ENCODE measurements around the gene MYO3B. TPM values are rescaled to one million over a fixed set of nuclear protein-coding genes. Genes with fewer than 3 reads are reported as not detected.

MYO3B gene
- total and polyA plus RNA-seq, 2 donors = 0.64 to 0.71 TPM

DNA sequence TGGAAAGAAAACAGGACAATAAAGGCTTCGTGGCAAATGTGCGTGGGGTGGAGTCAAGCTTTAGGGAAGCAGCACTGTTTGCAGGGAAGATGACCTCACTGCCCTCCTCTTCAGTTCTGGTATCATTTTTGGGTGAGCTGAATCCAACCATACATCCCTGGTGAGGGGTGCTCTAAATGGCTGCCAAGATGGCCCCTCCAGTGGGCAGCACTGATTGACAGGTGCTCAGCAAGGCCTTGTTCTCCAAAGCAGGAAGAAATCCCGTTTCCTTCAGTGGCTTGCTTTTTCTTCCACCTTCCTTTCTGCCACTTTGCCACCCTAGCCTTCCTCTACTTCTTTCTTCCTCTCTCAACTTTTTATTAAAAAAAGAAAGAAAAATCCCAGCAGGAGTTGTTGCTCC lies 404.4 kb downstream of the MYO3B start:
- Histone ChIP-seq H3K27ac (ENCODE audit: low read depth in 1 of 2, low read length in 1 of 2) (no peak overlapping the region), H3K36me3 (ENCODE audit: control insufficient read depth in 2 of 2, insufficient read depth in 2 of 2, low read length in 1 of 2) (no peaks in the 10 kb centered on the region), H3K27me3 (ENCODE audit: control insufficient read depth in 2 of 2, insufficient read depth in 1 of 2, low read length in 1 of 2) (no peaks in the 10 kb centered on the region), H3K9me3 (ENCODE audit: control insufficient read depth in 2 of 2, insufficient read depth in 1 of 2, low read length in 1 of 2) (no peaks in the 10 kb centered on the region), H3K4me3 (ENCODE audit: low read length in 2 of 2) (no peak overlapping the region), H3K4me1 (ENCODE audit: control insufficient read depth in 2 of 2, insufficient read depth in 2 of 2, low read length in 2 of 2) (no peaks in the 10 kb centered on the region)
- no peak for DNase-seq (ENCODE audit: low read depth in 6 of 9, low spot score in 9 of 9)
- 93% methylated on average over 3 of the region's 3 CpGs for WGBS

- no peaks in the 10 kb centered on the region for H3K27me3 ChIP-seq (ENCODE audit: control insufficient read depth in 2 of 2, insufficient read depth in 1 of 2, low read length in 1 of 2)
- no peak for DNase-seq (ENCODE audit: low read depth in 6 of 9, low spot score in 9 of 9)
- 88% methylated on average over 8 of the region's 8 CpGs for WGBS
- no peak overlapping the region for H3K4me3 ChIP-seq (ENCODE audit: low read length in 2 of 2)
- no peaks in the 10 kb centered on the region for H3K36me3 ChIP-seq (ENCODE audit: control insufficient read depth in 2 of 2, insufficient read depth in 2 of 2, low read length in 1 of 2)
- H3K27ac ChIP-seq (ENCODE audit: low read depth in 1 of 2, low read length in 1 of 2) = no peak overlapping the region
- no peaks in the 10 kb centered on the region for H3K4me1 ChIP-seq (ENCODE audit: control insufficient read depth in 2 of 2, insufficient read depth in 2 of 2, low read length in 2 of 2)
- H3K9me3 ChIP-seq (ENCODE audit: control insufficient read depth in 2 of 2, insufficient read depth in 1 of 2, low read length in 1 of 2) = no peaks in the 10 kb centered on the region
These were observed 405.0 kb downstream of the MYO3B start for GRCh38 chr2:170582751-170583463.

GRCh38 chr2:170585067-170585466 lies 407.1 kb downstream of the MYO3B start:
- no peak overlapping the region for H3K27ac ChIP-seq (ENCODE audit: low read depth in 1 of 2, low read length in 1 of 2)
- H3K9me3 ChIP-seq (ENCODE audit: control insufficient read depth in 2 of 2, insufficient read depth in 1 of 2, low read length in 1 of 2) = no peaks in the 10 kb centered on the region
- no peaks in the 10 kb centered on the region for H3K4me1 ChIP-seq (ENCODE audit: control insufficient read depth in 2 of 2, insufficient read depth in 2 of 2, low read length in 2 of 2)
- no peaks in the 10 kb centered on the region for H3K27me3 ChIP-seq (ENCODE audit: control insufficient read depth in 2 of 2, insufficient read depth in 1 of 2, low read length in 1 of 2)
- H3K36me3 ChIP-seq (ENCODE audit: control insufficient read depth in 2 of 2, insufficient read depth in 2 of 2, low read length in 1 of 2) = no peaks in the 10 kb centered on the region
- no peak for DNase-seq (ENCODE audit: low read depth in 6 of 9, low spot score in 9 of 9)
- no peak overlapping the region for H3K4me3 ChIP-seq (ENCODE audit: low read length in 2 of 2)

- no peak overlapping the region for H3K4me3 ChIP-seq (ENCODE audit: low read length in 2 of 2)
- no peak for DNase-seq (ENCODE audit: low read depth in 6 of 9, low spot score in 9 of 9)
- no peaks in the 10 kb centered on the region for H3K27me3 ChIP-seq (ENCODE audit: control insufficient read depth in 2 of 2, insufficient read depth in 1 of 2, low read length in 1 of 2)
- H3K27ac ChIP-seq (ENCODE audit: low read depth in 1 of 2, low read length in 1 of 2) = no peak overlapping the region
- no peaks in the 10 kb centered on the region for H3K4me1 ChIP-seq (ENCODE audit: control insufficient read depth in 2 of 2, insufficient read depth in 2 of 2, low read length in 2 of 2)
- 83% methylated on average over 2 of the region's 2 CpGs for WGBS
- no peaks in the 10 kb centered on the region for H3K9me3 ChIP-seq (ENCODE audit: control insufficient read depth in 2 of 2, insufficient read depth in 1 of 2, low read length in 1 of 2)
- H3K36me3 ChIP-seq (ENCODE audit: control insufficient read depth in 2 of 2, insufficient read depth in 2 of 2, low read length in 1 of 2) = no peaks in the 10 kb centered on the region
These were observed 408.7 kb downstream of the MYO3B start for GRCh38 chr2:170586571-170587095.

DNA sequence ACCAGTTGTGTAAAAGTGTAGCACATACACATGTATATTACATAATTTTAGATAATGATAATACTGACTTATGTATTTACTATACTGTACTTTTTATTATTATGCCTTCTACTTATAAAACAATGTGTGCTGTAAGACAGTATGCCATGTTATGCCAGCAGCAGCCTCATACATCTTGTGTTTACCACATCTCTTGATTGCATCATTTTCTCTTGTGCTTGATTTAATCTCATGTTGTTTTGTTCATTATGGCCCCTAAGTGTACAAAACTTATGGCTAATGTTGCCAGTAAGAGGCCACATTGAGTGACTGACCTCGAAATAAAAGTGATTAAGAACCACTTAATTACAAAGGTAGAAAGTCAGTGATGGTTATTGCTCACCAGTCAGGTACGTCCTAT lies 409.2 kb downstream of the MYO3B start:
- DNase-seq (ENCODE audit: low read depth in 6 of 9, low spot score in 9 of 9) = no peak
- Histone ChIP-seq H3K4me1 (ENCODE audit: control insufficient read depth in 2 of 2, insufficient read depth in 2 of 2, low read length in 2 of 2) (no peaks in the 10 kb centered on the region), H3K36me3 (ENCODE audit: control insufficient read depth in 2 of 2, insufficient read depth in 2 of 2, low read length in 1 of 2) (no peaks in the 10 kb centered on the region), H3K27ac (ENCODE audit: low read depth in 1 of 2, low read length in 1 of 2) (no peak overlapping the region), H3K9me3 (ENCODE audit: control insufficient read depth in 2 of 2, insufficient read depth in 1 of 2, low read length in 1 of 2) (no peaks in the 10 kb centered on the region), H3K4me3 (ENCODE audit: low read length in 2 of 2) (no peak overlapping the region), H3K27me3 (ENCODE audit: control insufficient read depth in 2 of 2, insufficient read depth in 1 of 2, low read length in 1 of 2) (no peaks in the 10 kb centered on the region)
- 89% methylated on average over 2 of the region's 2 CpGs for WGBS

- Histone ChIP-seq H3K9me3 (ENCODE audit: control insufficient read depth in 2 of 2, insufficient read depth in 1 of 2, low read length in 1 of 2) (no peaks in the 10 kb centered on the region), H3K27me3 (ENCODE audit: control insufficient read depth in 2 of 2, insufficient read depth in 1 of 2, low read length in 1 of 2) (no peaks in the 10 kb centered on the region), H3K27ac (ENCODE audit: low read depth in 1 of 2, low read length in 1 of 2) (no peak overlapping the region), H3K4me3 (ENCODE audit: low read length in 2 of 2) (no peak overlapping the region), H3K4me1 (ENCODE audit: control insufficient read depth in 2 of 2, insufficient read depth in 2 of 2, low read length in 2 of 2) (no peaks in the 10 kb centered on the region), H3K36me3 (ENCODE audit: control insufficient read depth in 2 of 2, insufficient read depth in 2 of 2, low read length in 1 of 2) (no peaks in the 10 kb centered on the region)
- 91% methylated on average over 2 of the region's 2 CpGs for WGBS
- DNase-seq (ENCODE audit: low read depth in 6 of 9, low spot score in 9 of 9) = no peak
These were observed 410.0 kb downstream of the MYO3B start for GRCh38 chr2:170587922-170588321.

DNA sequence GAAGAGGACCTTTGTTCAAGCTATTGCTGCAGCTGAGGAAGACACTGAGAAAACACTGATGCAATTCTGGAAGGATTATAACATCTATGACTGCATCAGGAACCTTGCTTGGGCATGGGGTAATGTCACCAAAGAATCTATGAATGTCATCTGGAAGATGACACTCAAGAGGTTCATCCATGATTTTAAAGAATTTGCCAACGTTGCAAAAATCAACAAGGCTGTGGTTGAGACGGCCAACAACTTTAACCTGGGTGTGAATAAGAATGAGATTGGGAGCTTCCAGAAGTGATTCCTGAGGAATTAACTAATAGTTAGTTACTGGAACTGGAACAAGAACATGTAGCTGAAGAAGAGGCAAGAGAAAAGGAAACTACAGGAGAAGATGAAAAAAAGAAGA lies 410.8 kb downstream of the MYO3B start:
- Histone ChIP-seq H3K4me1 (ENCODE audit: control insufficient read depth in 2 of 2, insufficient read depth in 2 of 2, low read length in 2 of 2) (no peaks in the 10 kb centered on the region), H3K9me3 (ENCODE audit: control insufficient read depth in 2 of 2, insufficient read depth in 1 of 2, low read length in 1 of 2) (no peaks in the 10 kb centered on the region), H3K36me3 (ENCODE audit: control insufficient read depth in 2 of 2, insufficient read depth in 2 of 2, low read length in 1 of 2) (no peaks in the 10 kb centered on the region), H3K27me3 (ENCODE audit: control insufficient read depth in 2 of 2, insufficient read depth in 1 of 2, low read length in 1 of 2) (no peaks in the 10 kb centered on the region), H3K4me3 (ENCODE audit: low read length in 2 of 2) (no peak overlapping the region), H3K27ac (ENCODE audit: low read depth in 1 of 2, low read length in 1 of 2) (no peak overlapping the region)
- no peak for DNase-seq (ENCODE audit: low read depth in 6 of 9, low spot score in 9 of 9)
- 93% methylated on average over 2 of the region's 2 CpGs for WGBS

GRCh38 chr2:170596576-170596975 lies 418.6 kb downstream of the MYO3B start:
- no peaks in the 10 kb centered on the region for H3K36me3 ChIP-seq (ENCODE audit: control insufficient read depth in 2 of 2, insufficient read depth in 2 of 2, low read length in 1 of 2)
- H3K27ac ChIP-seq (ENCODE audit: low read depth in 1 of 2, low read length in 1 of 2) = no peak overlapping the region
- 97% methylated on average over 3 of the region's 3 CpGs for WGBS
- H3K4me1 ChIP-seq (ENCODE audit: control insufficient read depth in 2 of 2, insufficient read depth in 2 of 2, low read length in 2 of 2) = no peaks in the 10 kb centered on the region
- no peaks in the 10 kb centered on the region for H3K9me3 ChIP-seq (ENCODE audit: control insufficient read depth in 2 of 2, insufficient read depth in 1 of 2, low read length in 1 of 2)
- DNase-seq (ENCODE audit: low read depth in 6 of 9, low spot score in 9 of 9) = no peak
- H3K4me3 ChIP-seq (ENCODE audit: low read length in 2 of 2) = no peak overlapping the region
- H3K27me3 ChIP-seq (ENCODE audit: control insufficient read depth in 2 of 2, insufficient read depth in 1 of 2, low read length in 1 of 2) = no peaks in the 10 kb centered on the region

- no peak overlapping the region for H3K27ac ChIP-seq (ENCODE audit: low read depth in 1 of 2, low read length in 1 of 2)
- H3K4me3 ChIP-seq (ENCODE audit: low read length in 2 of 2) = no peak overlapping the region
- H3K4me1 ChIP-seq (ENCODE audit: control insufficient read depth in 2 of 2, insufficient read depth in 2 of 2, low read length in 2 of 2) = no peaks in the 10 kb centered on the region
- H3K9me3 ChIP-seq (ENCODE audit: control insufficient read depth in 2 of 2, insufficient read depth in 1 of 2, low read length in 1 of 2) = no peaks in the 10 kb centered on the region
- 89% methylated on average over 4 of the region's 4 CpGs for WGBS
- no peaks in the 10 kb centered on the region for H3K27me3 ChIP-seq (ENCODE audit: control insufficient read depth in 2 of 2, insufficient read depth in 1 of 2, low read length in 1 of 2)
- no peaks in the 10 kb centered on the region for H3K36me3 ChIP-seq (ENCODE audit: control insufficient read depth in 2 of 2, insufficient read depth in 2 of 2, low read length in 1 of 2)
- DNase-seq (ENCODE audit: low read depth in 6 of 9, low spot score in 9 of 9) = no peak
These were observed 420.1 kb downstream of the MYO3B start for GRCh38 chr2:170598067-170598395.
